ENCODE data around the gene GALNT18.

The GALNT18 gene

GRCh38 chr11:11297578-11297977 is 324.2 kb downstream of the GALNT18 start:
- Histone ChIP-seq H3K4me3 (ENCODE audit: low read depth, low read length) (no peak overlapping the region), H3K36me3 (no peaks in the 10 kb centered on the region), H3K9me3 (no peaks in the 10 kb centered on the region), H3K27me3 (no peaks in the 10 kb centered on the region), H3K4me1 (no peaks in the 10 kb centered on the region)
- no peak for DNase-seq
- no peak for TF ChIP-seq CTCF (IDR thresholded peaks at IDR 0.05; ENCODE audit: low read depth, low read length)

GRCh38 chr11:11296434-11296833 is 325.4 kb downstream of the GALNT18 start:
- Histone ChIP-seq H3K36me3 (no peaks in the 10 kb centered on the region), H3K4me3 (ENCODE audit: low read depth, low read length) (no peak overlapping the region), H3K27me3 (no peaks in the 10 kb centered on the region), H3K4me1 (no peaks in the 10 kb centered on the region), H3K9me3 (no peaks in the 10 kb centered on the region)
- no peak for DNase-seq
- TF ChIP-seq CTCF (IDR thresholded peaks at IDR 0.05; ENCODE audit: low read depth, low read length) = no peak

- no peak for TF ChIP-seq CTCF (IDR thresholded peaks at IDR 0.05; ENCODE audit: low read depth, low read length)
Measured at GRCh38 chr11:11294551-11294855, 327.3 kb downstream of the GALNT18 start.

GRCh38 chr11:11293798-11294550 is 327.8 kb downstream of the GALNT18 start:
- Histone ChIP-seq H3K9me3 (no peaks in the 10 kb centered on the region), H3K4me3 (ENCODE audit: low read depth, low read length) (no peak overlapping the region), H3K4me1 (no peaks in the 10 kb centered on the region), H3K27me3 (no peaks in the 10 kb centered on the region), H3K36me3 (no peaks in the 10 kb centered on the region)
- no peak for TF ChIP-seq CTCF (IDR thresholded peaks at IDR 0.05; ENCODE audit: low read depth, low read length)
- DNase-seq = no peak

More at GRCh38 chr11:11294551-11294855, 327.3 kb downstream of the GALNT18 start:
- H3K27me3 ChIP-seq = no peaks in the 10 kb centered on the region
- no peak for DNase-seq
- H3K4me1 ChIP-seq = no peaks in the 10 kb centered on the region
- no peak overlapping the region for H3K4me3 ChIP-seq (ENCODE audit: low read depth, low read length)
- H3K9me3 ChIP-seq = no peaks in the 10 kb centered on the region
- no peaks in the 10 kb centered on the region for H3K36me3 ChIP-seq

GRCh38 chr11:11292839-11293238 is 329.0 kb downstream of the GALNT18 start:
- H3K36me3 ChIP-seq = no peaks in the 10 kb centered on the region
- no peaks in the 10 kb centered on the region for H3K4me1 ChIP-seq
- H3K27me3 ChIP-seq = no peaks in the 10 kb centered on the region
- H3K9me3 ChIP-seq = no peaks in the 10 kb centered on the region
- no peak for DNase-seq
- no peak for TF ChIP-seq CTCF (IDR thresholded peaks at IDR 0.05; ENCODE audit: low read depth, low read length)
- no peak overlapping the region for H3K4me3 ChIP-seq (ENCODE audit: low read depth, low read length)
